GM12878 (cell line): Measurements from ENCODE around the gene CNTNAP5. TPM values are rescaled to one million over a fixed set of nuclear protein-coding genes. Genes with fewer than 3 reads are reported as not detected.

Experiments
- ATAC-seq: fragments of 200-7000 bp; cut with Tn5 transposase; 3 replicates; pipeline ENCODE4 v1.9.1; 2020; ENCODE audit warnings: mild to moderate bottlenecking, moderate library complexity
- BruUV-seq: library from RNA; stranded (reverse); fragments of 400-500 nt; replicated peaks from 2 replicates; lab custom pipeline; 2021; lab: Mats Ljungman, UMichigan
- CTCF ChIA-PET: fragments of 300-600 bp; sonication (Branson Sonifier 250); formaldehyde crosslinking; extraction: SDS; loops from one replicate; lab custom pipeline; 2021; ENCODE audit warnings: inconsistent platforms; lab: Yijun Ruan, JAX
- POLR2A ChIA-PET: fragments of 350-600 bp; formaldehyde crosslinking; extraction: SDS; loops from one replicate; lab custom pipeline; 2021; ENCODE audit warnings: inconsistent platforms; lab: Charles Lee
- RAD21 ChIA-PET: fragments of 300-600 bp; sonication (Branson Sonifier 250); formaldehyde crosslinking; loops from one replicate; lab custom pipeline; 2023; ENCODE audit warnings: antibody characterized with exemption; ENCODE audit not compliant: unreplicated experiment; lab: Charles Lee
- SMC1A ChIA-PET: fragments of 300-600 bp; sonication (Branson Sonifier 250); formaldehyde crosslinking; loops from one replicate; lab custom pipeline; 2023; ENCODE audit not compliant: unreplicated experiment, uncharacterized antibody; lab: Charles Lee
- DNase-seq: peaks from one replicate; pipeline ENCODE4 v3.0.0-alpha.2; 2011; ENCODE audit warnings: low read depth, low spot score
- FAIRE-seq: peaks from 3 replicates; lab custom pipeline; 2011; peaks lifted over from hg19 to GRCh38; lab: Jason Lieb, UNC
- H2AFZ ChIP-seq: 2 replicates; pipeline ENCODE4 v1.6.0; 2011; ENCODE audit warnings: low read depth, low read length, control low read depth; ENCODE audit not compliant: control insufficient read depth
- H3K27ac ChIP-seq: 2 replicates; pipeline ENCODE4 v1.5.1; 2011; ENCODE audit warnings: control low read depth; ENCODE audit not compliant: control insufficient read depth, insufficient read depth
- H3K27me3 ChIP-seq, 2 experiments: replicated peaks in 1 of 2; 2 replicates each; pipeline versions ENCODE4 v1.6.0 to v1.6.1; 2011; ENCODE audit warnings: low read length in 1 of 2; ENCODE audit not compliant: control insufficient read depth in 2 of 2, insufficient read depth in 2 of 2
- H3K36me3 ChIP-seq, 2 experiments: 2 replicates each; pipeline ENCODE4 v1.5.1; 2011; ENCODE audit warnings: low read length in 1 of 2; ENCODE audit not compliant: control insufficient read depth in 2 of 2, insufficient read depth in 2 of 2
- H3K4me1 ChIP-seq: 2 replicates; pipeline ENCODE4 v1.6.1; 2011; ENCODE audit warnings: mild to moderate bottlenecking, low read length, moderate library complexity, mixed read lengths; ENCODE audit not compliant: control insufficient read depth, insufficient read depth
- H3K4me2 ChIP-seq: 2 replicates; pipeline ENCODE4 v1.6.0; 2011; ENCODE audit warnings: control low read depth; ENCODE audit not compliant: control insufficient read depth, insufficient read depth
- H3K4me3 ChIP-seq: fragments of 200-600 bp; sonication (generic); 2 replicates; pipeline ENCODE4 v1.5.1; 2016
- H3K79me2 ChIP-seq: 2 replicates; pipeline ENCODE4 v1.6.0; 2011; ENCODE audit warnings: low read length; ENCODE audit not compliant: control insufficient read depth, insufficient read depth
- H3K9ac ChIP-seq: 2 replicates; pipeline ENCODE4 v1.8.0; 2011; ENCODE audit warnings: low read length, control low read depth, mixed read lengths; ENCODE audit not compliant: control insufficient read depth, insufficient read depth
- H3K9me3 ChIP-seq: replicated peaks from 3 replicates; pipeline ENCODE4 v1.5.1; 2011; ENCODE audit warnings: mild to moderate bottlenecking, low read length; ENCODE audit not compliant: control insufficient read depth, insufficient read depth
- H4K20me1 ChIP-seq: 2 replicates; pipeline ENCODE4 v1.6.0; 2011; ENCODE audit not compliant: control insufficient read depth, insufficient read depth
- EZH2 ChIP-seq: IDR thresholded peaks from 2 replicates; pipeline ENCODE4 v1.6.1; 2012; ENCODE audit warnings: low read depth, mild to moderate bottlenecking, control low read depth, inconsistent platforms, low read length, borderline replicate concordance; ENCODE audit not compliant: control insufficient read depth
- MEF2A ChIP-seq: IDR thresholded peaks from 2 replicates; pipeline ENCODE4 v1.6.1; 2011; ENCODE audit warnings: low read depth, mild to moderate bottlenecking, low read length, moderate library complexity; ENCODE audit not compliant: insufficient read depth
- PBX3 ChIP-seq: IDR thresholded peaks from 2 replicates; pipeline ENCODE4 v1.6.1; 2011; ENCODE audit warnings: mild to moderate bottlenecking, low read depth, low read length, moderate library complexity; ENCODE audit not compliant: insufficient replicate concordance
- RAD21 ChIP-seq: IDR thresholded peaks from 2 replicates; pipeline ENCODE4 v1.6.1; 2011; ENCODE audit warnings: mild to moderate bottlenecking, low read depth, low read length, moderate library complexity; ENCODE audit not compliant: insufficient read depth
- RB1 ChIP-seq: fragments of 450-650 bp; formaldehyde crosslinking; IDR thresholded peaks from 2 replicates; pipeline ENCODE4 v1.6.1; 2017; ENCODE audit warnings: mild to moderate bottlenecking, borderline replicate concordance
- SMC3 ChIP-seq: IDR thresholded peaks from 2 replicates; pipeline ENCODE4 v1.6.1; 2011; ENCODE audit warnings: low read length, improper control_type of control experiment, borderline replicate concordance
- WGBS: methylation state at CpG from one replicate; pipeline ENCODE4 v1.1.6; 2016; ENCODE audit warnings: low lambda C conversion rate; ENCODE audit not compliant: insufficient replicate concordance, insufficient coverage; ENCODE audit errors: missing lambda C conversion rate; 5-methylcytosine and 5-hydroxymethylcytosine counted together
- in situ Hi-C: fragments of 300-500 bp; cut with MboI; formaldehyde crosslinking; loops from 9 replicates; pipeline ENCODE4 v1.14.3; 2018; ENCODE audit warnings: mixed read lengths
- intact Hi-C: fragments of 100-400 bp; cut with micrococcal nuclease; formaldehyde crosslinking; loops from one replicate; pipeline ENCODE4 v1.14.2; 2022; ENCODE audit not compliant: unreplicated experiment
- polyA plus RNA-seq, 11 experiments: library from polyadenylated mRNA; depleted of rRNA in 4 of 11; unstranded in 6 of 11; stranded (reverse) in 5 of 11; fragments of >200 nt; fragmentation: Nextera tagmentation in 4 of 11; fragmentation: Illumina TruSeq in 1 of 11; extraction: Ambion mirVana in 4 of 11; extraction: Trizol in 1 of 11; gene quantifications; 1 replicate in 1 of 11; 2 replicates in 10 of 11; pipeline versions ENCODE4 v1.2.1 to v1.2.3, GENCODE V29; 2011 to 2016; ENCODE audit warnings: inconsistent platforms in 2 of 11, missing spikeins in 2 of 11, low read depth in 1 of 11
- total RNA-seq, 4 experiments: library from RNA; depleted of rRNA in 3 of 4; stranded (reverse); fragments of >200 nt in 3 of 4; fragmentation: Illumina TruSeq in 1 of 4; extraction: Trizol in 1 of 4; gene quantifications; 2 replicates each; pipeline versions ENCODE4 v1.2.1 to v1.2.3, GENCODE V29; 2013 to 2021
- TF ChIP-seq, protein P1 (sequence below), 3 experiments: IDR thresholded peaks in 2 of 3; conservative IDR thresholded peaks in 1 of 3; 2 replicates each; pipeline ENCODE4 v1.5.1; 2011; ENCODE audit warnings: low read depth in 3 of 3, low read length in 3 of 3, mild to moderate bottlenecking in 3 of 3, control low read depth in 2 of 3, moderate library complexity in 2 of 3, inconsistent platforms in 1 of 3, mixed read lengths in 1 of 3; ENCODE audit not compliant: control insufficient read depth in 2 of 3, insufficient read depth in 1 of 3; ENCODE audit errors: extremely low read depth in 1 of 3

The CNTNAP5 gene
- total and polyA plus RNA-seq, 10 of the 15 experiments (the other 5 are each of a cell fraction or from before 2014, with no cell fraction given), result not detected

DNA sequence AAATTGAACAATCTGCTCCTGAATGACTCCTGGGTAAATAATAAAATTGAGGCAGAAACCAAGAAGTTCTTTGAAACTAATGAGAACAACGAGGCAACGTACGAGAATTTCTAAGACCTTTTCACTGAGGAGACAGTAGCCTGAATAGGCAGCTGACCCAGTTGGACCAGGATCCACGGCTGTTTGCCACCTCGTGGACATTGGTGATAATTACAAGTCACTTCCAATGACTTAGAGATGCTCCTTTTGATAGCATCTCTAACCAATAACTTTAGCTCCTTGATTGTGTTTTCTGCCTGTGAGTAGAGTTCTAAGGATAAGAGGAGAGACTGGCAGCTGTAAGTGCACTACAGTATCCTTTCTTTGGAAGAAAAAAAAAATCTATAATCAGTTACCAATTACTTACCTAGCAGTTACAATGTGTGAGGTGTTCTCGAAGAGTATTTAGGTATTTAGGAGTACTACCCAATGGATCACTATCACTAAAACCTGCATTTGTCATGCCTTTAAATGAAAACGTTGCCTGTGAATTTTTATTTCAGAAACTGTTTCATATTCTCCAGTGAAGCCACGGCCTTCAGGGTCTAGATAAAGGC is 31.3 kb upstream of the CNTNAP5 start:
- no peaks in the 10 kb centered on the region for H3K4me1 ChIP-seq
- ATAC-seq, result peak; percentile 86
- H3K36me3 ChIP-seq, result no peaks in the 10 kb centered on the region
- ChIA-PET CTCF (interaction anchor here (1.1 kb wide), 2 partner anchors 11 to 13 kb away, joined by 3 read pairs; no protein-coding TSS in a partner anchor), SMC1A (no interaction called here), POLR2A (no interaction called here), RAD21 (interaction anchor here (1.1 kb wide), 1 partner anchor 1256 kb away, joined by 3 read pairs; no protein-coding TSS in a partner anchor)
- no peak overlapping the region for H2AFZ ChIP-seq
- no peaks in the 10 kb centered on the region for H3K79me2 ChIP-seq
- DNase-seq, result no peak
- peak; percentile 74 for FAIRE-seq
- H4K20me1 ChIP-seq, result no peaks in the 10 kb centered on the region
- no peak overlapping the region for H3K9ac ChIP-seq
- WGBS, result under 1% methylated on average over 8 of the region's 8 CpGs
- H3K4me3 ChIP-seq, result no peak overlapping the region
- H3K27me3 ChIP-seq, result no peaks in the 10 kb centered on the region
- intact Hi-C loops, result loop anchor here (10.0 kb wide), 1 partner anchor 1239 kb away; no protein-coding TSS in a partner anchor
- in situ Hi-C loops, result no loop called here
- H3K4me2 ChIP-seq, result no peak overlapping the region
- no TSS peak for BruUV-seq
- no peak overlapping the region for H3K27ac ChIP-seq
- peak; percentile 65 for TF ChIP-seq SMC3
- TF ChIP-seq, protein P1, sequence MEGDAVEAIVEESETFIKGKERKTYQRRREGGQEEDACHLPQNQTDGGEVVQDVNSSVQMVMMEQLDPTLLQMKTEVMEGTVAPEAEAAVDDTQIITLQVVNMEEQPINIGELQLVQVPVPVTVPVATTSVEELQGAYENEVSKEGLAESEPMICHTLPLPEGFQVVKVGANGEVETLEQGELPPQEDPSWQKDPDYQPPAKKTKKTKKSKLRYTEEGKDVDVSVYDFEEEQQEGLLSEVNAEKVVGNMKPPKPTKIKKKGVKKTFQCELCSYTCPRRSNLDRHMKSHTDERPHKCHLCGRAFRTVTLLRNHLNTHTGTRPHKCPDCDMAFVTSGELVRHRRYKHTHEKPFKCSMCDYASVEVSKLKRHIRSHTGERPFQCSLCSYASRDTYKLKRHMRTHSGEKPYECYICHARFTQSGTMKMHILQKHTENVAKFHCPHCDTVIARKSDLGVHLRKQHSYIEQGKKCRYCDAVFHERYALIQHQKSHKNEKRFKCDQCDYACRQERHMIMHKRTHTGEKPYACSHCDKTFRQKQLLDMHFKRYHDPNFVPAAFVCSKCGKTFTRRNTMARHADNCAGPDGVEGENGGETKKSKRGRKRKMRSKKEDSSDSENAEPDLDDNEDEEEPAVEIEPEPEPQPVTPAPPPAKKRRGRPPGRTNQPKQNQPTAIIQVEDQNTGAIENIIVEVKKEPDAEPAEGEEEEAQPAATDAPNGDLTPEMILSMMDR (IDR thresholded peaks at IDR 0.05 in 2 of 3, conservative IDR thresholded peaks at IDR 0.05 in 1 of 3; ENCODE audit: control insufficient read depth in 2 of 3, extremely low read depth in 1 of 3, insufficient read depth in 1 of 3, low read depth in 3 of 3, low read length in 3 of 3), result peak; percentile 40 to 52 (median 41); a peak in 5 of 6 replicates
- no peak for TF ChIP-seq PBX3
- no peak for TF ChIP-seq MEF2A
- TF ChIP-seq EZH2, result no peak
- TF ChIP-seq RAD21, result peak; percentile 51
- no peak for TF ChIP-seq RB1
- H3K9me3 ChIP-seq, result no peaks in the 10 kb centered on the region
